Heart left ventricle (tissue), 13 donors: ENCODE measurements around the gene EPYC.

ENCODE experiments used
- CTCF ChIP-seq, 12 donors: fragments of 200-600 bp; sonication (generic) in 4 of 12; IDR thresholded peaks; one replicate each; pipeline versions ENCODE4 v1.5.0 to v1.8.0; 2018 to 2022; ENCODE audit warnings: antibody characterized with exemption in 12 of 12, mild to moderate bottlenecking in 5 of 12
- POLR2A ChIP-seq, 2 donors: fragments of 450-650 bp; IDR thresholded peaks; one replicate each; pipeline ENCODE4 v1.6.1; 2017; ENCODE audit warnings: antibody characterized with exemption in 2 of 2, mild to moderate bottlenecking in 2 of 2, moderate library complexity in 2 of 2
- donor health status: ischemic (EF 13 %, LVEDD 7.1; RV severe dilation, severe dysfunction).
- donor health status: DM: no; HTN: yes; CAD: no.
- donor health status: DM: no; HTN: no; CAD: no.
- donor health status: ischemic (EF 25% LVEDD 6.9; RV normal size, moderate dysfunction).
- donor health status: ischemic (EF 25% LVEDD 5.7; RV mildly dilated, moderate dysfunction).
- donor health status: ischemic (EF 35%, LVEDD 5.7; RV mildly dilated, moderate dysfunction).
- donor health status: nonischemic (EF 11% LVEDD 7.7; RV severe dilation, severe dysfunction).
- donor health status: DM: yes; HTN: yes; CAD: no.
- donor health status: PGD.
- donor health status: ischemic (EF 29% LVEDD 5.4; RV normal size, mild dysfunction).
- donor health status: nonischemic (EF 23%, LVEDD 6.1; RV moderate dilation, normal function).

GRCh38 chr12:90977224-90977623 is 27.5 kb downstream of the EPYC start:
- TF ChIP-seq POLR2A (IDR thresholded peaks at IDR 0.05) (no peak), CTCF (IDR thresholded peaks at IDR 0.05) (no peak)
